ENCODE data around the gene HBM.

DNA sequence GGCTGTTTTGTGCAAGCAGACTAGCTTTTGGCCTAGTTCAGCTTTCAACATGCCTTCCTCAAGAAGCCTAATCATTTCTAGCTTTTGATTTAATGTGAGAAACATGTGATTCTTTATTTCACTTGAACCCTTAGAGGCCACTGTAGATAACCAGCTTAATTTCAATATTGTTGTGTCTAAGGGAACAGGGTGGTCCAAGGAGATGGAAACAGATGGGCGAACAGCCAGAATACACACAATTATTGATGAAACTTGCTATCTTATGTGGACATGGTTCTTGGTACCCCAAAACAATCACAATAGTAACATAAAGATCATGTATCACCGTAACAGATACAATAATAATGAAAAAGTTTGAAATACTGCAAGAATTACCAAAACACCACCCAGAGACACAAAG, 32.1 kb upstream of the HBM start:
- TF ChIP-seq CTCF (IDR thresholded peaks at IDR 0.05), result no peak
- TF ChIP-seq EZH2 (IDR thresholded peaks at IDR 0.05), result no peak
